Fibroblast of mammary gland (primary cell): ENCODE results near the gene ARHGAP18.

Experiments used
- DNase-seq: peaks from one replicate; pipeline ENCODE4 v3.0.0-alpha.2; 2010; ENCODE audit warnings: low read depth
- H3K4me3 ChIP-seq: 2 replicates; pipeline ENCODE4 v1.5.1; 2011; ENCODE audit warnings: low read depth, mild to moderate bottlenecking, low read length, moderate library complexity; ENCODE audit not compliant: control insufficient read depth
- CTCF ChIP-seq: conservative IDR thresholded peaks from 2 replicates; pipeline ENCODE4 v1.5.1; 2011; ENCODE audit warnings: low read depth, low read length, inconsistent platforms; ENCODE audit not compliant: control insufficient read depth, insufficient read depth

The ARHGAP18 gene

DNA sequence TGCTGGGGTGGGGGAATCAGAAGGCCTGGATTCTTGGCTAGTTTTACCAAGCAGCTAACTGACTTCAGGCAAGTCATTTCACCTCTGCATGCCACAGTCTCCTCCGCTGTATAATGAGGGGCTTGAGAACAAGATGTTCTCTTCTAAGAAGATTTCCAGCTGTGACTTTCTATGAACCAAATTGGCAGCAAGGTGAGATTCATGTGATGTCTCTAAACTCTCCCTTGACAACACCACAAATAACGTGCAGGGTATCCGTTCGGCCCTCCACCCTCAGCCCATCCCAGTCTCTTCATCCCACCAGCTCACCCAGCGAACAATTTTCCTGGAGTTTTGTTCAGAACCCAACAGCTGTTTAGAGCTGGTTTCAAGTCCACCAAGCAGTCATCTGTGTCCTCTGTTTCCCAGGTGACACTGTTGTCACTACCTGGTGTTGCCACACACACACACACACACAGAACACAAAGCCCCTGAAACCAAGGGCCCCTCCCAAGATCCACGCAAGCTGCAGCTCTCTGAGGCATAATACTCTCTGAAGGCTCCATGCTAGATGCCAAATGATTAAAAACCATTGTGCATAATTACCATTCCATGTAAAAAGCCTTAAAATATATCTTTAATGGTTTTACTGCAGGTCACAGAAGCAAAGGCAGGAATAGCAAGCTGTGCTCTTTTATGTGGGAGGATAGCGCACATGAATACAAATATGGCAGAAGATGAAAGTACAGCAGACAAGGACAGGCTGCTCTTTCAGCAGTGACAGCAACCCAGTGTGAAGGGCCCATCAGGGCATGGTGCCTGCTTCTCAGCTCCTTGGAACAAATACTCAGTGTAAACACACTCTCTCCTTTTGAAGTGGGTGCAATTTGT lies 48.2 kb downstream of the ARHGAP18 start:
- no peak overlapping the region for H3K4me3 ChIP-seq

DNA sequence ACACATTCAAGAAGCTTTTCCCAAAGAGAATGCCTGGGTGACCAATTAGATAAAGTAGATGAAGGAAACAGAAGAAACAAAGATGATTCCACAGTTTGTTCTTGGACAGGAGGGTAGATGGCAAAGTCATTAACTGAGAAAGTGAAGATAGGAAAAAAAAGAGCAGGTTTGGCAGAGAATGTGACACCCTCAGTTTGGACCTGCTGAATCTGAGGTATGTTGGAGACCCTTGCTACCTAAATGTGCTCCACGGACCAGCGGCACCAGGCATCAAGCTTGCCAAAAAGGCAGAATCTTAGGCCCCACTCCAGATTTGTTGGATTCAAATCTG lies 49.7 kb downstream of the ARHGAP18 start:
- no peak for TF ChIP-seq CTCF
- H3K4me3 ChIP-seq, result no peak overlapping the region
- no peak for DNase-seq

More for the DNA sequence above, 48.2 kb downstream of the ARHGAP18 start:
- no peak for DNase-seq
- no peak for TF ChIP-seq CTCF

- TF ChIP-seq CTCF, result no peak
Observed at GRCh38 chr6:129659590-129660345, 50.2 kb downstream of the ARHGAP18 start.

GRCh38 chr6:129659167-129659566 lies 50.8 kb downstream of the ARHGAP18 start:
- H3K4me3 ChIP-seq, result no peak overlapping the region
- no peak for TF ChIP-seq CTCF
- DNase-seq, result no peak

More at GRCh38 chr6:129659590-129660345, 50.2 kb downstream of the ARHGAP18 start:
- no peak overlapping the region for H3K4me3 ChIP-seq
- no peak for DNase-seq

GRCh38 chr6:129657483-129657882 lies 52.5 kb downstream of the ARHGAP18 start:
- H3K4me3 ChIP-seq, result no peak overlapping the region
- TF ChIP-seq CTCF, result no peak
- no peak for DNase-seq

DNA sequence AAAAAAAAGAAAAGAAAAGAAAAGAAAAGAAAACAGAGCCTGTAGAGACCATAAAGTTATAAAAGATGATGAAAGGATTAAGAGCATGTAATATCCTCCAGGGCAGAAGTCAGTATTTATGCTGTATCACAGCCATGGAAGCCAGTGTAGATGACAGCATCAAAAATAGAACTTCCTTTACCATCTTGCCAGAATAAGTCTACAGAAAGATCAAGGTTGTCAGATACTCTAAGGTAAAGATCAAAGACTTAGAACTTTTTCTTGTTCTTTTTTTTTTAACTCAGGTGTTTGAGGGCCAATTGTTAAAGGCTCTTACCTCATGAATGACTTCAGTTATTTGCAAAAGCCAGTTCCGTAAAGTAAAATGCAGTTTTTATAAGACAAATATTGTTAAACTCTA lies 54.6 kb downstream of the ARHGAP18 start:
- H3K4me3 ChIP-seq, result no peak overlapping the region
- no peak for TF ChIP-seq CTCF
- no peak for DNase-seq
